NCI-H510A (cell line): Measurements from ENCODE around the gene SNRNP200.
A peak's percentile ranks its signal among the peaks of the same experiment; 100 is the strongest.
"Not testable (repeated sequence)": the region's sequence is repeated elsewhere in the genome, so short reads cannot be mapped to it uniquely, and the experiment has no call there.

Source experiments
- DNase-seq: peaks from one replicate; lab custom pipeline; 2025; lab: John Stamatoyannopoulos, UW

SNRNP200 gene

GRCh38 chr2:96274355-96275056 is 30.8 kb downstream of the SNRNP200 start:
- no peak for DNase-seq

DNA sequence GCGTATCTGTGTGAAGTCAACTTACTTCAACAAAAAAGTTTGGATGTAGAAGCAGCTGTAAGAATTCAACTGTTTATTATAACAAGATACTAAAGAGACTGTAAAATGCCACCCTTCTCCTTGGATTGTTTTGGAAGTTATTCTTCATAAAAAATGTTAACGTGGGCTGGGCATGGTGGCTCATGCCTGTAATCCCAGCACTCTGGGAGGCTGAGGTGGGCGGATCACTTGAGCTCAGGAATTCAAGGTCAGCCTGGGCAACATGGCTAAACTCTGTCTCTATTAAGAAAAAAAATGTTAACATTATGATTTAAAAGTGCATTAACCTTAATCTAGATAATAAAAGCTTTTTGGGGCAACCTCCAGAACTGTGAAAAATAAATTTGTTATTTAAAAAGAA is 31.6 kb downstream of the SNRNP200 start:
- no peak for DNase-seq

DNA sequence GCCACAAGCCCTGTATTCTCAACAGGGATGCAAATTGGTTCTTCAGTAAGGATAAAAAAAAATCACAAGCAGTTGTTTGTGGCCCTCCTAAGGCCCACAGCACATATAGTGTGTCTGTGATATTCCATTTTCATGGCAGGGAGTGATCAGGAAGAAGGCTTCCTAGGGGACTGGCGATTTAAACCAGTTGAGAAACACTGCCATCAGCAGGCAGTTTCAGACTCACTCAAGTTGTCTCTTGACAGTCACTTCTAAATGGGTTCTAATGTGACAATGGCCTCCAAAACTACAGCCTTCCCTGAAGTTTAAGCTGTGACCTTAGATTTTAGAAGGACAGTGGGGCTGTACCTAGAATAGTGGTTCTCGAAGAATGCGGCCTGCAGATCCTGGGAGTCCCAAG is 33.4 kb downstream of the SNRNP200 start:
- DNase-seq, result no peak

GRCh38 chr2:96267159-96267971 is 38.0 kb downstream of the SNRNP200 start:
- no peak for DNase-seq

DNA sequence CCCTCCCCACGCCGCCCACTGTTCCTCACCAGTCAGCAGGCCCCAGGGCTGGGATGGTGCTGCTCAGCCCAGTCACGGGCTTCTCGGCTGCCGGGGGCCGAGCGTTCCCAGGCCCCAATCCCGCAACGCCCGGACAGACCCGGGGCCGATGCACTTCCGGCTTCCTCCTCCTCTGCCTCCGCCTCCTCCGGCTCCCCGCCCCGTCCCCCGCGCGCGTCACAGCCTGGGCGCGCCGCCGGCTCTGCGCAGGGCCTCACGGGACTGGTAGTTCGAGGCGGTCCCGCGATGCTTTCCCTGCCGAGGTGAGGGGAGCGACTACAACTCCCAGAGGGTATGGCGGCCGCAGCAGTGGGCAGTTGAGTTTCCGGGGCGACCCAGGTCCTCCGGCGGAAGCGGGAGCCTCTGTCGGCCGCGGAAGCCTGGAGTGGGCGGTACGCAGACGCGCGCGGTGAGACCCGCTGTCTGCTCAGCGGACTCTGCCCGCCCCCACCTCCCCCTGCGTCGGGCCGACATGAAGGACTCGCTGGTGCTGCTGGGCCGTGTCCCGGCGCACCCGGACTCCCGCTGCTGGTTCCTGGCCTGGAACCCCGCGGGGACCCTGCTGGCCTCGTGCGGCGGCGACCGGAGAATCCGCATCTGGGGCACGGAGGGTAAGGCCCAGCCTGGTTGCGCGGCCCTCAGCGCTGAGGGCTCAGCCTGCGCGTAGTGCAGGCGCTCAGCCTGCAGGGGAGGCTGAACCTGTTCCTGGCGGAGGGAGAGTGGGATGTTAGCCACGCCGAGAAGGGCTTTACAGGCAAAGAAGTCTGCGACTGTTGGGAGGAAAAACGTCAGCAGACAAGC is 39.3 kb downstream of the SNRNP200 start, which contains the start of the genes CIAO1 and TMEM127:
TSS of gene CIAO1 (plus strand) at position 386 of the 840 bp plus-strand sequence. CDS start at position 512, 126 bp downstream.
TSS of gene TMEM127 (minus strand) at position 158 of the 840 bp plus-strand sequence. CDS start 616 bp downstream, outside the sequence.
- DNase-seq, result peak; percentile 95

DNA sequence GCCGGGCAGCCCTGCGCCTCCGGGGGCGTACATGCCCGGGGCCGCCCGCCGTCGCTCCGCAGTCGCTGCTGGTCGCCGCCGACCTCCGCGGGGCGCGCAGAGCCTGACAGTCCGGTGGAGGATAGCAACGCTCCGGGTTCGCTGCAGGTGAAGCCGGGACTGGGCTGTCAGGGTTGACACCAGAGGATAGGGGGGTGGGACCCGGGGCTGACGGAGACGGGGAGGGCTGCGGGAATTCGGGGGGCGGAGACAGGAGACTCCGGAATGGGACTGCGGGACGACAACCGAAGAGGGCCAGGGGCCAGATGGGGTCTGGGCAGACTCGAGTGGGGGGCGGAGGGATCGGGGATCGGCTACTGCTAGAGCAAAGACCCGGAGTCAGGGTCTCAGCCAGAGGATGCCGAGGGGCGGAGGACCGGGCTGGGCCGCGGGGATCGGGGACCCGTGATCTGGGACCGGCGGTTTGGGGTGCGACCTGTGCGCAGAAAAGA is 40.0 kb downstream of the SNRNP200 start:
- no peak for DNase-seq

- DNase-seq, result no peak
These were observed 40.5 kb downstream of the SNRNP200 start for GRCh38 chr2:96264656-96265348.

DNA sequence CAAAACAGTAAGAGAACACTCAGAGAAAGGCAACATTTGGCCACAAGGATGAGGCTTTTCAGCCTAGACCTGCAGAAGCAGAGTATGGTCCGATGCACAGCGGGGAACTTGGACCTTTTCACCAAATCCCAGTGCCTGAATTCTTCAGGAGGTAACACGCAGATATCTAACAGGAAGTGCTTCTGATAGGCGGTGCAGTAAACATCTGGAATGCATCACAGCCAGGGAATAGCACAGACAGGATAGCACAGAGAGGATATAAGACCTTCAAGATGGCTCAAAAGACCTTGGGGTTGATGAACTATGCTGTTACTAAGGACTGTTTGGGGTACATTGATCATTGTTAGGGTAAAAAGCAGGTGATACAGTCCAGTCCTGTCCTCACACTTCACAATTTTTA is 41.3 kb downstream of the SNRNP200 start:
- no peak for DNase-seq

DNA sequence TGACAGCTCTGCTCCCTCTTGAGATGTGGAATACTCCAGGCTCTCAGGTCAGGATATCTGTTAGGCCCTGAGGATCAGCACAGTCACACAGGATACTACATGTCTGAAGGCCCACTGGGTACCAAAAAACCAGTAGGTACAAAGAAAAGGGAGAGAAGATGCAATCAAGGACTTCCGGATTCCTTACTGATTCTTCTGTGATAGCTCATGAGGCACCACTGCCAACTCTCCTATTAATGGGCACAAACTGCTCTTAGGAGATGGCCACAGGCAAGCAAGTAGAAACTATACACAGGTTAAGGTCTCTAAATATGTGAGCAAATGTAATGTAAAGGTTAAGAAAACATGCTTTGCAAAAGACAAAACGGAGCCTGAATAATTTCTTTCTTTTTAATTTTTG is 43.0 kb downstream of the SNRNP200 start:
- no peak for DNase-seq

DNA sequence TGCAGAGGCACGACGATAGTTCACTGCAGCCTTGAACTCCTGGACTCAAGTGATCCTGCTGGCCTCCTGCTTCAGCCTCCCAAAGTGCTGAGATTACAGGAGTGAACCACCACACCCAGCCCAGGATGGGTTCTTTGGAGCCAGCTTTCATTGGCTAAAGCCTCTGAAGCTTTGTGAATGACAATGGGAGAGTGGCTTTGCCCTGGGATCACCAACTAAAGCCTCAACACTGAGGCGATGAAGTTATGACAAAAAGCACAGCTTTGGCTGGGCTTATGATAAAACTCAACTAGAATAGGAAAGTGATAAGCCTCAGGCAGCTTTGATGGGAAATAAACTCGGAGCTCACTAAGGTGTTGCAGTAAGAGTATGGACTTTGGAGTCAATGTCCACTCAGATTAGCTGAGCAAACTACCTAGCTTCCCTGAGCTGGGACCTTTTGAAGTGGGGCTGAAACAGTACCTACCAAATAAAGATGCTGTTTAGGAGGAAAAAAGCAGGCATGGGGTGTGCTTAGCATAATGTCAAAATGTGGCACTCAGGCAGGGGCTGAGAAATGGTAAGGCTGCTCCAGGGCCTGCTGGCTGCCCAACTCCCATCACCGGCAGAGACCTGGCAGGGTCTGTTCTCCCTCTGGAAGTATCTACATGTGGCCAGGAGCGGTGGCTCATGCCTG is 43.9 kb downstream of the SNRNP200 start:
- no peak for DNase-seq

GRCh38 chr2:96260387-96261260 is 44.7 kb downstream of the SNRNP200 start:
- DNase-seq, result peak; percentile 54

DNA sequence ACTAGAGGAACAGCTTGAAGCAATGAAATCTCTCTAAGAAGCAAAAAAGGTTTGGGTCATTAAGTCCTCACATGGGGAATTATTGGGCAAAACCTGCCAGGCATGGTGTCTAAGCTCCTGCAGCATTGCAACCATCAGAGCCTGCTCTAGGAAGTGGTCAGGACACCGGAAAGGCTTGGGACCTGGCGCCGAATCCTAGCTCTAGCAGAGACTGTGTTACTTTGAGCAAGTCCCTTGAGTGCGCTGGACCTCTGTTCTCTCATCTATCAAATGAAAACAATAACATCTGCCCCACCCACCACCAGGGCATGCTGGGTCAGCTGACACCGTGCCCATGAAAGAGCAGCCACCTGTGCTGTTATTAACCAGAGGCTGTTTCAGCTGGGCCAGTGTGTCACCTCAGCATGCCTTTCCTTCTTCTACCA is 45.8 kb downstream of the SNRNP200 start:
- no peak for DNase-seq

DNA sequence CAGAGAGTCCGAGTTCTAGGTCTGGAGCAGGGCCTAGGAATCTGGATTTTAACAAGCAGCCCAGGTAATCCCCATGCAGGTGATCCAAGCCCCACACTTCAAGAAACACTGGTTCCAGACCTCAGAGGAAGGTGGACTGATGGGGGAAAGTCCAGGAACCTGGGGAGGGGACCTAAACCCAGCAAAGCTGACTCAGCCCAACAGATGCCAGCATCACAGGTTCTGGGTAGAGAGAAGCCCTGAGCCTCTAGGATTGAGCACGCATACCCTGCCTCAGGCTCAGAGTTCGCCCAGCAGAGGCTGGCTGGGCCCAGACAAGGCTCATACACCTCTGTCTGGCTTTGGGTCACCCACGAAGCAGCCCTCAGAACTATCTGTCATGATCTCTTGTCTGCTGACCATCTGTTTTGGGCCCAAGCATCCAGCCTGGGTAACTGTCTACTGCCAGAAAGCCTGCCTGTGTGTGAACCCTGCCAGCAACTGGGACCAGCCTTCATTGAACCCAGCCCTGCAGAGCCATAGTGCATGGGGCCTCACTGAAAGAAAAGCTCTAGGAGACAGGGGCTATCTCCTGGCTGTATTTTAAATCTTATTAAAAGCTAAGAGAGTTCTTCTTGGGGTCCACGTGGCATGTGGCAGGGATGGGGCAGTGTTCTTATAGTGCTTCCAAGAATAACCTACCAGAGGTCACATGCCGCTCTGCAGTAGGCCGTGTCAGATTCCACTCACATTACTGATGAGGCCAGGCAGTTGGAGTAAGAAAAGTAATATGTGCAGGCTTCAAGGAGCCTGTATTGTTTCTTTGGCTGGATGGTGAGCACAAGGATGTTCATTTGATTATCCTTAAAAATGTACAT is 47.0 kb downstream of the SNRNP200 start:
- DNase-seq, result no peak

DNA sequence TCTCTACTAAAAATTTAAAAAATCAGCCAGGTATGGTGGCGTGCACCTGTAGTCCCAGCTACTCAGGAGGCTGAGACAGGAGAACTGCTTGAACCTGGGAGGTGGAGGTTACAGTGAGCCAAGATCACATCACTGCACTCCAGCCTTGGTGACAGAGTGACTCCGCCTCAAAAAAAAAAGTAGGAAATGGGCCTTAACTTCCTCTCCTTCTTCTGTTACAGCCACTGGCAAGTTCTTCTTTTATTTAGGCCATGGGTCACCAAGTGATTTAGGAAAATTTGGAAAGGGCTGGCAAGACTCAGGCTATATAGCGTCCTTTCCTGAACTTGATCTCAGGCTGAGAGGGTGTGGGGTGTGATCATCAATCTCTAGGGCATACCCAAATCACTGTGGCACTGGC is 47.6 kb downstream of the SNRNP200 start:
- not testable (repeated sequence) for DNase-seq

DNA sequence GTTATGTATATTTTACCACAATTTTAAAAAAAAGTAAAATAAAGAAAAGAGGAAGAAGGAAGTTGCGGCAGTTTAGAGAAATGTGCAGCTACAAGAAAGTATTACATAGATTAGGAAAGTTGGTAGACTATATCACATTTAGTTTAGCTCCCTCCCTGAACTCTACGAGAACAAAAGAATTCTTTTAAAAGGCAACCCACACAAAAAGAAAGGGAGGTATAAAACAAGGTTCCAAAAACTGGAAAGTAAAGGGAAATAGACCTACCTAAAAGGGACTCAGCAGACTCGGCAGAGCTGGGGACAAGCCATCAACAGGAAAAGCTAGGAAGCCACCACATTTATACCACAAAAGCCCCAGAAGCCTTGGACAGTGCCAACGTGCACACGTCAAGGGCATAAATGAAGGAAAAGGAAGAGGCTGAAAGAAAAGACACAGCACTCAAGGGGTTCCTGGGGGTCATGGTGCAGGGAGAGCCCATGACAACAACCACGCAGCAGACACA is 48.7 kb downstream of the SNRNP200 start:
- no peak for DNase-seq

- no peak for DNase-seq
These were observed 50.8 kb downstream of the SNRNP200 start for GRCh38 chr2:96254571-96254970.

DNA sequence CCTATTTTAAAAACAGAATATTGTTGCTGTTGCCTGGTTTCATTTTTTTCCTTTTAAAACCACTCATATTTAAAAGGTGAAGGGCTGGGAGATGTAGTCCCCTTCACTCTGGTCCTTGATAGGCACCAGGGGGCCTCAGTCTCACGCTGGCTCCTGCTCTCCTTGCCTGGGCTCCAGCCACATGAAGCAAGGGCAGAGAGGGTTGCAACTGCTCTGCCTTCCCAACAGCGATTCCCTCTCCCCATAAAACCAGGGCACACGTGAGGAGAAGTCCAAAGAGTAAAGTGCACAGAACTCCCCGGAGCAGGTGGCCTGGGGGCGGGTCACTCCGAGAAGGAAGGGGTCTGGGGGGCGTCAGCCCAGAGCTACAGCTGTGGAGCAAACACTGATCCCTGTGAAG is 52.3 kb downstream of the SNRNP200 start:
- DNase-seq, result no peak

- no peak for DNase-seq
These were observed 52.8 kb downstream of the SNRNP200 start for GRCh38 chr2:96252526-96252925.
